OCI-LY1 (cell line): Measurements from ENCODE around the gene HAL.

Experiments
- H2AFZ ChIP-seq: fragments of 200-600 bp; sonication (generic), shearing (Covaris generic); 2 replicates; pipeline ENCODE4 v1.6.0; 2014; ENCODE audit warnings: antibody characterized with exemption, mild to moderate bottlenecking, low read length
- H3F3A ChIP-seq: fragments of 200-600 bp; sonication (generic), shearing (Covaris generic); 2 replicates; pipeline ENCODE4 v1.6.0; 2014; ENCODE audit warnings: mild to moderate bottlenecking, antibody characterized with exemption, low read length, moderate library complexity; ENCODE audit not compliant: insufficient read depth
- H3K27ac ChIP-seq: fragments of 200-600 bp; sonication (generic); 2 replicates; pipeline ENCODE4 v1.5.1; 2014; ENCODE audit warnings: low read length, mixed run types, mild to moderate bottlenecking, low read depth; ENCODE audit not compliant: poor library complexity, severe bottlenecking
- H3K27me3 ChIP-seq: fragments of 200-600 bp; sonication (generic); 2 replicates; pipeline ENCODE4 v1.6.0; 2014; ENCODE audit warnings: antibody characterized with exemption, mild to moderate bottlenecking, low read length, moderate library complexity; ENCODE audit not compliant: insufficient read depth
- H3K36me3 ChIP-seq: fragments of 200-600 bp; sonication (generic); 2 replicates; pipeline ENCODE4 v1.6.1; 2014; ENCODE audit warnings: mild to moderate bottlenecking, antibody characterized with exemption, low read length, moderate library complexity, mixed read lengths; ENCODE audit not compliant: insufficient read depth
- H3K4me1 ChIP-seq: fragments of 200-600 bp; sonication (generic); 2 replicates; pipeline ENCODE4 v1.5.1; 2014; ENCODE audit warnings: mild to moderate bottlenecking, low read length, moderate library complexity; ENCODE audit not compliant: insufficient read depth, severe bottlenecking
- H3K4me2 ChIP-seq: fragments of 200-600 bp; sonication (generic), shearing (Covaris generic); 2 replicates; pipeline ENCODE4 v1.6.1; 2014; ENCODE audit warnings: low read length
- H3K4me3 ChIP-seq: fragments of 200-600 bp; sonication (generic); 2 replicates; pipeline ENCODE4 v1.5.1; 2014; ENCODE audit warnings: low read length, low read depth, mild to moderate bottlenecking, mixed read lengths; ENCODE audit not compliant: poor library complexity, severe bottlenecking
- H3K79me2 ChIP-seq: fragments of 200-600 bp; shearing (Covaris generic); 2 replicates; pipeline ENCODE4 v1.6.1; 2016; ENCODE audit warnings: mixed run types, low read length, mixed read lengths; ENCODE audit not compliant: insufficient read depth
- H3K9ac ChIP-seq: fragments of 200-600 bp; sonication (generic), shearing (Covaris generic); 2 replicates; pipeline ENCODE4 v1.6.1; 2014; ENCODE audit warnings: mild to moderate bottlenecking, low read length, mixed read lengths
- H3K9me2 ChIP-seq: fragments of 200-600 bp; sonication (generic), shearing (Covaris generic); 2 replicates; pipeline ENCODE4 v1.6.1; 2014; ENCODE audit warnings: low read depth, mild to moderate bottlenecking, low read length, mixed read lengths
- H3K9me3 ChIP-seq: fragments of 200-600 bp; shearing (Covaris generic); 2 replicates; pipeline ENCODE4 v1.6.1; 2014; ENCODE audit warnings: low read length, mixed read lengths
- H4K20me1 ChIP-seq: fragments of 200-600 bp; sonication (generic), shearing (Covaris generic); 2 replicates; pipeline ENCODE4 v1.6.0; 2016; ENCODE audit warnings: mild to moderate bottlenecking, low read length; ENCODE audit not compliant: insufficient read depth
- CTCF ChIP-seq: fragments of 200-600 bp; sonication (generic), shearing (Covaris generic); IDR thresholded peaks from 2 replicates; pipeline ENCODE4 v1.5.1; 2017; ENCODE audit warnings: mild to moderate bottlenecking, antibody characterized with exemption, low read length, moderate library complexity, mixed read lengths
- EZH2 ChIP-seq: fragments of 200-600 bp; sonication (generic), shearing (Covaris generic); IDR thresholded peaks from 2 replicates; pipeline ENCODE4 v1.8.0; 2017; ENCODE audit warnings: borderline replicate concordance, mixed run types, mild to moderate bottlenecking, antibody characterized with exemption, low read length, moderate library complexity, mixed read lengths

HAL gene

DNA sequence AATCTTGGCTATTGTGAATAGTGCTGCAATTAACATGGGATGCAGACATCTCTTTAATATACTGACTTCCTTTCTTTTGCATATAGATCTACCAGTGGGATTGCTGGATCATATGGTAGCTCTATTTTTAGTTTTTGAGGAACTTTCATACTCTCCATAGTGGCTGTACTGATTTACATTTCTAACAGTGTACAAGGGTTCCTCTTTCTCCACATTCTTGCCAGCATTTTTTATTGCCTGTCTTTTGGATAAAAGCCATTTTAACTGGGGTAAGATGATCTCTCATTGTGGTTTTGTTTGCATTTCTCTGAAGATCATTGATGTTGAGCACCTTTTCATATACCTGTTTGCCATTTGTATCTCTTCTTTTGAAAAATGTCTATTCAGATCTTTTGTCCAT lies 44.6 kb downstream of the HAL start:
- Histone ChIP-seq H3K27me3 (no peaks in the 10 kb centered on the region), H3K79me2 (no peaks in the 10 kb centered on the region), H4K20me1 (no peaks in the 10 kb centered on the region), H2AFZ (no peak overlapping the region), H3K4me3 (no peak overlapping the region), H3K4me1 (no peaks in the 10 kb centered on the region), H3K9me2 (no peaks in the 10 kb centered on the region), H3K9me3 (no peaks in the 10 kb centered on the region), H3K36me3 (no peaks in the 10 kb centered on the region), H3K9ac (no peak overlapping the region), H3K4me2 (no peak overlapping the region), H3K27ac (no peak overlapping the region), H3F3A (no peaks in the 10 kb centered on the region)
- TF ChIP-seq EZH2 (no peak), CTCF (no peak)

- Histone ChIP-seq H3K4me1 (no peaks in the 10 kb centered on the region), H3K4me3 (no peak overlapping the region), H3K4me2 (no peak overlapping the region), H3K27ac (no peak overlapping the region), H2AFZ (no peak overlapping the region), H3K9me3 (no peaks in the 10 kb centered on the region), H3K9ac (no peak overlapping the region), H3K27me3 (no peaks in the 10 kb centered on the region), H4K20me1 (no peaks in the 10 kb centered on the region), H3K9me2 (no peaks in the 10 kb centered on the region), H3K79me2 (no peaks in the 10 kb centered on the region), H3K36me3 (no peaks in the 10 kb centered on the region), H3F3A (no peaks in the 10 kb centered on the region)
- no peak for TF ChIP-seq CTCF
- no peak for TF ChIP-seq EZH2
Observed at GRCh38 chr12:95949477-95950206, 46.5 kb downstream of the HAL start.

DNA sequence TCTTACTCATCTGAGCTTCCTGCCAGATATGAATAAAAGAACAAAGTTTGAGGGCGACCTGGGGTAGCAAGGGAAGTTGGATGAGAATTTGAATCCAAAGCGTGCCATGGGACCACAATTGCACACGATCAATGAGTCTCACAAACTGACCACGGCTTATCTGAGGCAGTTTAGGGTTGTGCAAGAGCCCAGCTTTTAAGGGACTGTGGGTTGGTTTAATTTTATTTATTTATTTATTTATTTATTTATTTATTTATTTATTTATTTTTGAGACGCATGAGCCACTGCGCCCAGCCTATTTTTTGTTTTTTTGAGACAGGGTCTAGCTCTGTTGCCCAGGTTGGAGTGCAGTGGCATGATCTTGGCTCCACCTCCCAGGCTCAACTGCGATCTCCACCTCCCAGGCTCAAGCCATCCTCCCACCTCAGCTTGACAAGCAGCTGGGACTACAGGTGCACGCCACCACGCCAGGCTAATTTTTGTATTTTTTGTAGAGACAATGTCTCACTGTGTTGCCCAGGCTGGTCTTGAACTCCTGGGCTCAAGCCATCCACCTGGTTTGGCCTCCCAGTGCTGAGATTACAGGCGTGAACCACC lies 51.9 kb downstream of the HAL start:
- H3K36me3 ChIP-seq: no peaks in the 10 kb centered on the region
- H3K4me3 ChIP-seq: peak overlapping the region; percentile 66
- no peaks in the 10 kb centered on the region for H3K9me2 ChIP-seq
- H3K9me3 ChIP-seq: no peaks in the 10 kb centered on the region
- H3K79me2 ChIP-seq: no peaks in the 10 kb centered on the region
- no peaks in the 10 kb centered on the region for H4K20me1 ChIP-seq
- peak overlapping the region; percentile 91 for H3K4me2 ChIP-seq
- H3K4me1 ChIP-seq: peaks cover 11% of the 10 kb centered on the region
- H3K27me3 ChIP-seq: no peaks in the 10 kb centered on the region
- no peak overlapping the region for H2AFZ ChIP-seq
- no peak overlapping the region for H3K9ac ChIP-seq
- no peak overlapping the region for H3K27ac ChIP-seq
- TF ChIP-seq CTCF (no peak), EZH2 (no peak)
- peaks cover 10% of the 10 kb centered on the region; the same call in 1 of the 2 replicates for H3F3A ChIP-seq
